Hepatocyte (in vitro differentiated cells): Measurements from ENCODE around the gene LDLRAD3. TPM values are rescaled to one million over a fixed set of nuclear protein-coding genes. Genes with fewer than 3 reads are reported as not detected.

Source experiments
- DNase-seq: peaks from one replicate; pipeline ENCODE4 v3.0.0-alpha.2; 2016; ENCODE audit warnings: low spot score
- H2AFZ ChIP-seq: fragments of 200-600 bp; sonication (generic); 2 replicates; pipeline ENCODE4 v1.6.0; 2016; ENCODE audit warnings: antibody characterized with exemption, mild to moderate bottlenecking
- H3K27ac ChIP-seq: fragments of 200-600 bp; sonication (generic); 2 replicates; pipeline ENCODE4 v1.5.1; 2016; ENCODE audit warnings: mild to moderate bottlenecking
- H3K27me3 ChIP-seq: fragments of 200-600 bp; sonication (generic); 2 replicates; pipeline ENCODE4 v1.6.1; 2016
- H3K36me3 ChIP-seq: fragments of 200-600 bp; sonication (generic); replicated peaks from 2 replicates; pipeline ENCODE4 v1.5.1; 2016; ENCODE audit warnings: low read depth; ENCODE audit not compliant: insufficient read depth
- H3K4me1 ChIP-seq: fragments of 200-600 bp; sonication (generic); 2 replicates; pipeline ENCODE4 v1.5.1; 2016; ENCODE audit warnings: mild to moderate bottlenecking, moderate library complexity; ENCODE audit not compliant: insufficient read depth
- H3K4me2 ChIP-seq: fragments of 200-600 bp; sonication (generic); 2 replicates; pipeline ENCODE4 v1.6.0; 2016
- H3K4me3 ChIP-seq: fragments of 200-600 bp; sonication (generic); 2 replicates; pipeline ENCODE4 v1.5.1; 2016; ENCODE audit warnings: mild to moderate bottlenecking
- H3K79me2 ChIP-seq: fragments of 200-600 bp; sonication (generic); 2 replicates; pipeline ENCODE4 v1.6.0; 2017; ENCODE audit warnings: mild to moderate bottlenecking
- H3K9me2 ChIP-seq: fragments of 200-600 bp; sonication (generic); replicated peaks from 2 replicates; pipeline ENCODE4 v1.6.0; 2017; ENCODE audit warnings: mild to moderate bottlenecking; ENCODE audit not compliant: insufficient read depth
- H3K9me3 ChIP-seq: fragments of 200-600 bp; sonication (generic); 2 replicates; pipeline ENCODE4 v1.5.1; 2016; ENCODE audit warnings: low read depth, mild to moderate bottlenecking
- H4K20me1 ChIP-seq: fragments of 200-600 bp; sonication (generic); 2 replicates; pipeline ENCODE4 v1.6.0; 2016; ENCODE audit warnings: mild to moderate bottlenecking; ENCODE audit not compliant: insufficient read depth, poor library complexity, severe bottlenecking
- EZH2 ChIP-seq: fragments of 200-600 bp; sonication (generic); IDR thresholded peaks from 2 replicates; pipeline ENCODE4 v1.6.1; 2016; ENCODE audit warnings: antibody characterized with exemption, mild to moderate bottlenecking, borderline replicate concordance
- EZH2phosphoT487 ChIP-seq: fragments of 200-600 bp; sonication (generic); IDR thresholded peaks from one replicate; pipeline ENCODE4 v1.6.1; 2018; ENCODE audit warnings: antibody characterized with exemption, mild to moderate bottlenecking, low read depth, moderate library complexity; ENCODE audit not compliant: unreplicated experiment, severe bottlenecking
- WGBS: methylation state at CpG from one replicate; pipeline ENCODE4 v1.1.6; 2016; ENCODE audit warnings: low lambda C conversion rate; ENCODE audit errors: missing lambda C conversion rate; 5-methylcytosine and 5-hydroxymethylcytosine counted together
- polyA plus RNA-seq: library from polyadenylated mRNA; unstranded; fragments of >200 nt; fragmentation: Nextera tagmentation; extraction: Ambion mirVana; gene quantifications from 2 replicates; pipeline ENCODE4 v1.2.1, GENCODE V29; 2016
- total RNA-seq: library from RNA; depleted of rRNA; stranded (reverse); fragments of >200 nt; gene quantifications from 2 replicates; pipeline ENCODE4 v1.2.3, GENCODE V29; 2014
- TF ChIP-seq, protein P1 (sequence below): fragments of 200-600 bp; sonication (generic); IDR thresholded peaks from 2 replicates; pipeline ENCODE4 v1.5.1; 2016; ENCODE audit warnings: antibody characterized with exemption, mild to moderate bottlenecking; ENCODE audit not compliant: poor library complexity

Gene LDLRAD3
- total and polyA plus RNA-seq, 2 experiments from 2014 or later, result 12.2 TPM

DNA sequence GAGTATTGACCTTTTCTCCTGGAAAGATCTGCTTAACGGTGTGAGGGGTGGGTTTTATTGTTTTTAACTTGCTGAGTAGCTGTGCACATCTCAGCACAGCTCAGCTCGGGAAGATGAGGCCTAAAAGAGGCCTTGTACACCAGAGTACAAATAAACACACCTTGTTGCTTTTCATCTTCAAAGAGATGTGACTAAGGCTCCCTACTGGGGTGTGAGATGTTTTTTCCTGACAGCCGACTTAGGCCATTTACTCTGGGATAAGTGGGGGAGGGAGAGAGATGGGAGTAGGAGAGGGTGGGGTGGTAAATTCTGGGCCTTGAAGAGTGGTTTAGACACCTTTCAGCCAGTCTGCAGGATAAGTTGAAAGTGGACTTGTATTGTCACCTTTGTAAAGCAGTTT is 2.9 kb downstream of the LDLRAD3 start:
- Histone ChIP-seq H3K4me1 (peaks cover 5% of the 10 kb centered on the region), H3K9me2 (no peaks in the 10 kb centered on the region), H3K36me3 (no peaks in the 10 kb centered on the region), H3K4me3 (no peak overlapping the region), H3K27ac (no peak overlapping the region), H3K27me3 (no peaks in the 10 kb centered on the region), H3K4me2 (no peak overlapping the region), H2AFZ (no peak overlapping the region), H4K20me1 (peaks cover 7% of the 10 kb centered on the region), H3K79me2 (peaks cover 55% of the 10 kb centered on the region), H3K9me3 (no peaks in the 10 kb centered on the region)
- DNase-seq, result no peak
- WGBS, result 28% methylated on average over 3 of the region's 3 CpGs
- TF ChIP-seq, protein P1, sequence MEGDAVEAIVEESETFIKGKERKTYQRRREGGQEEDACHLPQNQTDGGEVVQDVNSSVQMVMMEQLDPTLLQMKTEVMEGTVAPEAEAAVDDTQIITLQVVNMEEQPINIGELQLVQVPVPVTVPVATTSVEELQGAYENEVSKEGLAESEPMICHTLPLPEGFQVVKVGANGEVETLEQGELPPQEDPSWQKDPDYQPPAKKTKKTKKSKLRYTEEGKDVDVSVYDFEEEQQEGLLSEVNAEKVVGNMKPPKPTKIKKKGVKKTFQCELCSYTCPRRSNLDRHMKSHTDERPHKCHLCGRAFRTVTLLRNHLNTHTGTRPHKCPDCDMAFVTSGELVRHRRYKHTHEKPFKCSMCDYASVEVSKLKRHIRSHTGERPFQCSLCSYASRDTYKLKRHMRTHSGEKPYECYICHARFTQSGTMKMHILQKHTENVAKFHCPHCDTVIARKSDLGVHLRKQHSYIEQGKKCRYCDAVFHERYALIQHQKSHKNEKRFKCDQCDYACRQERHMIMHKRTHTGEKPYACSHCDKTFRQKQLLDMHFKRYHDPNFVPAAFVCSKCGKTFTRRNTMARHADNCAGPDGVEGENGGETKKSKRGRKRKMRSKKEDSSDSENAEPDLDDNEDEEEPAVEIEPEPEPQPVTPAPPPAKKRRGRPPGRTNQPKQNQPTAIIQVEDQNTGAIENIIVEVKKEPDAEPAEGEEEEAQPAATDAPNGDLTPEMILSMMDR, result no peak
- TF ChIP-seq EZH2 (no peak), EZH2phosphoT487 (no peak)

DNA sequence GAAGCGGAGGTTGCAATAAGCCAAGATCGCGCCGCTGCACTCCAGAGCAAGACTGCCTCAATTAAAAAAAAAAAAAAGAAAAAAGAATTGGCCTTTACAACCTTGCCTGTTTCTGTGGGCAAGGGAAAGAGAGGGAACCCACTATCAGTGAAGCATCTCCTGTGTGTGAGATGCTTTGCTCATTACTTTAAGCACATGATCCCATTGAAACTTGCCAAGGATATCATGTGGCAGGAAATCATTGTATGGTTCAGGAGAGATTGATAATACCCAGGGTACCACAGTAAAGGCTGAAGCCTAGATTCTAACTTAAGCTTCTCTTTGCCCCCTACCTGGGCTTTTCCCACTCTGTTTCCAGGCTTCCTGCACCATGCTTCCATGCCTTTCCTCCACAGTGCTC is 3.6 kb downstream of the LDLRAD3 start:
- no peak for DNase-seq
- no peak overlapping the region for H3K4me2 ChIP-seq
- no peaks in the 10 kb centered on the region for H3K36me3 ChIP-seq
- H2AFZ ChIP-seq, result no peak overlapping the region
- H3K27ac ChIP-seq, result no peak overlapping the region
- peaks cover 5% of the 10 kb centered on the region for H3K4me1 ChIP-seq
- peaks cover 7% of the 10 kb centered on the region for H4K20me1 ChIP-seq
- no peak overlapping the region for H3K4me3 ChIP-seq
- TF ChIP-seq, protein P1, result no peak
- TF ChIP-seq EZH2phosphoT487 (no peak), EZH2 (no peak)
- no peaks in the 10 kb centered on the region for H3K9me3 ChIP-seq
- WGBS, result 98% methylated on average over 4 of the region's 4 CpGs
- no peaks in the 10 kb centered on the region for H3K9me2 ChIP-seq
- H3K27me3 ChIP-seq, result no peaks in the 10 kb centered on the region
- H3K79me2 ChIP-seq, result peaks cover 59% of the 10 kb centered on the region

DNA sequence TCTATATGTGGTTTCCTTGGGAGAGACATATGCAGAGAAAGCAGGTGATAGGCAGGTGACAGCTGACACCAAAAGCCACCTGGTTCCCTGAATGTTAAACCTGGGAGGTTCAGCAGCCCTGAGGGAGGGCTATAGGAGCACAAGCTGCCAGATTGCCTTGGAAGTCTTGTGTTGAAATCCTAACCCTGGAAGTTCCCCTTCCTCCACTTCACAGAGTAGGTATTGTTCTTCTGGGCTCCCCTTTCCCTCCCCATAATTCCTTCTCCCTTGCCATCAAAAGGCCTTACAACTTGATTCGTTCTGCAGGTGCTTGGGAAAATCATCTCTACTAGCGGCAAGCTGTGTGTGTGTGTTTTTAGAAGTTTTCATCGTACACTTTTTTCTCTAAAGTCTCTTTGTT is 5.4 kb downstream of the LDLRAD3 start:
- Histone ChIP-seq H3K4me1 (no peaks in the 10 kb centered on the region), H3K9me3 (no peaks in the 10 kb centered on the region), H3K79me2 (peaks cover 69% of the 10 kb centered on the region), H3K27me3 (no peaks in the 10 kb centered on the region), H3K27ac (no peak overlapping the region), H3K36me3 (no peaks in the 10 kb centered on the region), H3K4me2 (no peak overlapping the region), H2AFZ (no peak overlapping the region), H4K20me1 (peaks cover 7% of the 10 kb centered on the region), H3K9me2 (no peaks in the 10 kb centered on the region), H3K4me3 (no peak overlapping the region)
- DNase-seq, result no peak
- no peak for TF ChIP-seq EZH2
- TF ChIP-seq EZH2phosphoT487, result no peak
- TF ChIP-seq, protein P1, result no peak
- 93% methylated on average over 3 of the region's 3 CpGs for WGBS

DNA sequence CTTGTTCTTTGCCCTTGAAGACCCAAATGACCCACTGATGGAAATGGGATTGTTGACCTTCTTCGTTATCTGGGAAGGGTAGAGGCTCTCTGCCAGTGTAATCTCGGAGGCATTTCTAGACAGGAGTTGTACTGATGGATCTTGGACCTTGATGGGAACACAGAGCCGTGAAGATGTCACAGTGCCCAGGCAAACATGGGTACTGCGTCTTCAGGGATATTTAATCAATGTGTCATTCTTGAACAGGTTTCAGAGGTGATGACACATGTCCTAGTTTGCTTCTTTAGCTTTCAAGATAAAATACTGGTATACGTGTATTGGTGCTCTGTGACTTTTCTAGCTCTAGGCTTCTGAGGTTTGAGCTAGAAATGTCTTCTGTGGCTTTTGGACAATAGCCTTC is 6.2 kb downstream of the LDLRAD3 start:
- Histone ChIP-seq H3K79me2 (peaks cover 65% of the 10 kb centered on the region), H3K27me3 (no peaks in the 10 kb centered on the region), H2AFZ (no peak overlapping the region), H3K9me3 (no peaks in the 10 kb centered on the region), H3K9me2 (no peaks in the 10 kb centered on the region), H3K4me3 (no peak overlapping the region), H3K4me2 (no peak overlapping the region), H3K36me3 (no peaks in the 10 kb centered on the region), H3K27ac (no peak overlapping the region), H4K20me1 (peaks cover 7% of the 10 kb centered on the region), H3K4me1 (no peaks in the 10 kb centered on the region)
- no peak for DNase-seq
- 95% methylated on average over 5 of the region's 5 CpGs for WGBS
- TF ChIP-seq, protein P1, result no peak
- TF ChIP-seq EZH2 (no peak), EZH2phosphoT487 (no peak)
